Measurements from ENCODE around the gene NGB. TPM values are rescaled to one million over a fixed set of nuclear protein-coding genes. Genes with fewer than 3 reads are reported as not detected.

The NGB gene
- total RNA-seq, 4 donors from 2014 or later, result 0.64 to 1.4 TPM; not detected in 2

GRCh38 chr14:77225892-77226557 is 45.0 kb downstream of the NGB start:
- 84% methylated on average over 5 to 14 of the region's 14 CpGs for WGBS, 2 donors (ENCODE audit: low coverage in 1 of 2)
- Histone ChIP-seq H3K4me1 (no peaks in the 10 kb centered on the region), H3K36me3 (no peaks in the 10 kb centered on the region), H3K9me3 (no peaks in the 10 kb centered on the region), H3K27me3 (no peaks in the 10 kb centered on the region), H3K27ac (no peak overlapping the region), H3K4me3 (no peak overlapping the region)
- intact Hi-C loops (cut with DNase I; ENCODE audit: low total_unique reads), result no loop called here
- in situ Hi-C loops (cut with MboI; ENCODE audit: low pct_ligation_motif_present in 1 of 4, low pct_unique_long_range_greater_than_20kb in 1 of 4, low sequenced_read_pairs in 3 of 4), result no loop called here
- TF ChIP-seq CTCF (IDR thresholded peaks at IDR 0.05) (no peak), POLR2A (IDR thresholded peaks at IDR 0.05) (no peak), EP300 (IDR thresholded peaks at IDR 0.05; ENCODE audit: low read depth) (no peak), POLR2AphosphoS5 (IDR thresholded peaks at IDR 0.05) (no peak)
- no peak for DNase-seq

GRCh38 chr14:77225254-77225653 is 45.8 kb downstream of the NGB start:
- intact Hi-C loops (cut with DNase I; ENCODE audit: low total_unique reads) (no loop called here), in situ Hi-C loops (cut with MboI; ENCODE audit: low pct_ligation_motif_present in 1 of 4, low pct_unique_long_range_greater_than_20kb in 1 of 4, low sequenced_read_pairs in 3 of 4) (no loop called here)
- H3K4me1 ChIP-seq, result no peaks in the 10 kb centered on the region
- H3K4me3 ChIP-seq, result no peak overlapping the region
- H3K27me3 ChIP-seq, result no peaks in the 10 kb centered on the region
- TF ChIP-seq POLR2AphosphoS5 (IDR thresholded peaks at IDR 0.05) (no peak), POLR2A (IDR thresholded peaks at IDR 0.05) (no peak), EP300 (IDR thresholded peaks at IDR 0.05; ENCODE audit: low read depth) (no peak), CTCF (IDR thresholded peaks at IDR 0.05) (no peak)
- no peaks in the 10 kb centered on the region for H3K36me3 ChIP-seq
- no peak for DNase-seq
- 78% methylated on average over 12 of the region's 12 CpGs; no CpG with 5 or more reads in 1 of the 2 donors for WGBS, 2 donors (ENCODE audit: low coverage in 1 of 2)
- no peaks in the 10 kb centered on the region for H3K9me3 ChIP-seq
- no peak overlapping the region for H3K27ac ChIP-seq

GRCh38 chr14:77224212-77224611 is 46.8 kb downstream of the NGB start:
- Histone ChIP-seq H3K4me3 (no peak overlapping the region), H3K27me3 (no peaks in the 10 kb centered on the region), H3K9me3 (no peaks in the 10 kb centered on the region), H3K4me1 (no peaks in the 10 kb centered on the region), H3K36me3 (no peaks in the 10 kb centered on the region), H3K27ac (no peak overlapping the region)
- DNase-seq, result no peak
- 57% methylated on average over 4 of the region's 4 CpGs; no CpG with 5 or more reads in 1 of the 2 donors for WGBS, 2 donors (ENCODE audit: low coverage in 1 of 2)
- in situ Hi-C loops (cut with MboI; ENCODE audit: low pct_ligation_motif_present in 1 of 4, low pct_unique_long_range_greater_than_20kb in 1 of 4, low sequenced_read_pairs in 3 of 4), result no loop called here
- intact Hi-C loops (cut with DNase I; ENCODE audit: low total_unique reads), result no loop called here
- no peak for TF ChIP-seq POLR2AphosphoS5 (IDR thresholded peaks at IDR 0.05)
- TF ChIP-seq CTCF (IDR thresholded peaks at IDR 0.05), result no peak
- TF ChIP-seq POLR2A (IDR thresholded peaks at IDR 0.05), result no peak
- no peak for TF ChIP-seq EP300 (IDR thresholded peaks at IDR 0.05; ENCODE audit: low read depth)

- TF ChIP-seq POLR2AphosphoS5 (IDR thresholded peaks at IDR 0.05), result no peak
- no peak for TF ChIP-seq EP300 (IDR thresholded peaks at IDR 0.05; ENCODE audit: low read depth)
- no peak for TF ChIP-seq POLR2A (IDR thresholded peaks at IDR 0.05)
- no peak for TF ChIP-seq CTCF (IDR thresholded peaks at IDR 0.05)
- no peak overlapping the region for H3K4me3 ChIP-seq
- in situ Hi-C loops (cut with MboI; ENCODE audit: low pct_ligation_motif_present in 1 of 4, low pct_unique_long_range_greater_than_20kb in 1 of 4, low sequenced_read_pairs in 3 of 4) (no loop called here), intact Hi-C loops (cut with DNase I; ENCODE audit: low total_unique reads) (no loop called here)
- no peaks in the 10 kb centered on the region for H3K27me3 ChIP-seq
- 70 to 73% methylated on average over 7 to 10 of the region's 10 CpGs for WGBS, 2 donors (ENCODE audit: low coverage in 1 of 2)
- H3K9me3 ChIP-seq, result no peaks in the 10 kb centered on the region
- no peaks in the 10 kb centered on the region for H3K4me1 ChIP-seq
- H3K27ac ChIP-seq, result no peak overlapping the region
- DNase-seq, result no peak
- H3K36me3 ChIP-seq, result no peaks in the 10 kb centered on the region
These were observed 48.3 kb downstream of the NGB start for GRCh38 chr14:77222546-77223225.

All from transverse colon (tissue), 4 donors.